MM.1S (cell line): ENCODE measurements around the gene SLC4A3.

Source experiments
- EZH2 ChIP-seq: fragments of 300-600 bp; sonication (generic); optimal IDR thresholded peaks from 2 replicates; pipeline ENCODE3; 2017; ENCODE audit warnings: low read depth, mild to moderate bottlenecking, antibody characterized with exemption, low read length, mixed read lengths
- TF ChIP-seq, protein P1 (sequence below): fragments of 300-600 bp; sonication (generic); IDR thresholded peaks from 2 replicates; pipeline ENCODE4 v1.5.1; 2016; ENCODE audit warnings: antibody characterized with exemption, low read length, mixed read lengths

DNA sequence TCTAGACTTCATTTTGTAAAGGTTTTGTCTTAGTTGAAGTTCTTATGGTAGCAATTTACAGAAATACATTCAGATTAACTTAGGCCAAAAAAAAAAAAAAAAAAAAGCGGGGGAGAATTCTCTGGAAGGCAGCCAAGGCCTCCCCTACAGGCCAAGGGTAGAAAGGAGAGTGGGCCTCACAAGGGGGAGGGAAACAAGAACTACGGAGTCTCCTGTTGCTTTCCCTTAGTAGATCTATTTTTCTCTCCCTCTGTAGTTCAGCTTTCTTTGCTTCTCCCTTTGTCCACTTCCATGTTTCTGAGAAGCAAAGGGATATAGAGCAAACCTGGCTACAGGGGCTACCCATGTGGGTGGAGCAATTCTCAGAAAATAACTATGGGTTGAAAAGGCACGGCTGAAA is 32.2 kb upstream of the SLC4A3 start:
- TF ChIP-seq, protein P1, sequence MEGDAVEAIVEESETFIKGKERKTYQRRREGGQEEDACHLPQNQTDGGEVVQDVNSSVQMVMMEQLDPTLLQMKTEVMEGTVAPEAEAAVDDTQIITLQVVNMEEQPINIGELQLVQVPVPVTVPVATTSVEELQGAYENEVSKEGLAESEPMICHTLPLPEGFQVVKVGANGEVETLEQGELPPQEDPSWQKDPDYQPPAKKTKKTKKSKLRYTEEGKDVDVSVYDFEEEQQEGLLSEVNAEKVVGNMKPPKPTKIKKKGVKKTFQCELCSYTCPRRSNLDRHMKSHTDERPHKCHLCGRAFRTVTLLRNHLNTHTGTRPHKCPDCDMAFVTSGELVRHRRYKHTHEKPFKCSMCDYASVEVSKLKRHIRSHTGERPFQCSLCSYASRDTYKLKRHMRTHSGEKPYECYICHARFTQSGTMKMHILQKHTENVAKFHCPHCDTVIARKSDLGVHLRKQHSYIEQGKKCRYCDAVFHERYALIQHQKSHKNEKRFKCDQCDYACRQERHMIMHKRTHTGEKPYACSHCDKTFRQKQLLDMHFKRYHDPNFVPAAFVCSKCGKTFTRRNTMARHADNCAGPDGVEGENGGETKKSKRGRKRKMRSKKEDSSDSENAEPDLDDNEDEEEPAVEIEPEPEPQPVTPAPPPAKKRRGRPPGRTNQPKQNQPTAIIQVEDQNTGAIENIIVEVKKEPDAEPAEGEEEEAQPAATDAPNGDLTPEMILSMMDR, result no peak
- TF ChIP-seq EZH2, result no peak
